GM19397 (cell line): ENCODE measurements around the gene PPIF.

Experiments used
- ATAC-seq: cut with Tn5 transposase; IDR thresholded peaks from one replicate; pipeline ENCODE4 v1.9.1; 2021; ENCODE audit warnings: mild to moderate bottlenecking, moderate library complexity; ENCODE audit not compliant: unreplicated experiment

Gene PPIF

DNA sequence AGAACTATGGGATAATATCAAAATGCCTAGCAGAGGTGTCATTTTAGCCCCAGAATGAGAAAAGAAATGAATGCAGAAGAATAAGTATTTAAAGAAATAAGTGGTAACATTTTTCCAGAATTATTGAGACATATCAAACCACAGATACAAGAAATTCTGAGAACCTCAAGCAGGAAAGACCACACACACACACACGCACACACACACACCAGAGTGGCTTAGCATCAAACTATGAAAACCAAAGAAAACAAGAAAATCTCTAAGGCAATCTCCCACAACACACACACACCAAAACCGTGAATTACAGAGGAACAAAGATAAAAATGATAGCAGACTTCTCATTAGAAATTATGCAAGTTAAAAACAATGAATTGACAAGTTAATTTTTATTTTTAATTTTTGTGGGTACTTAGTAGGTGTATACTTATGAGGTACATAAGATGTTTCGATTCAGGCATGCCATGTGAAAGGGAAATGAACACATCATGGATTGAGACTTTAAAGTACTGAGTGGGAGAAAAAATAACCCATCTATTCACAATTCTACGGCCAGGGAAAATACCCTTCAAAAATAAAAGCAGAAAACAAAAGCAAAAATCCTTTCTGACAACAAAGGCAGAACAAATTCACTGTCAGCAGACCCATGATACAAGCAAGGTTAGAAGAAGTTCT lies 14.6 kb downstream of the PPIF start:
- no peak for ATAC-seq

DNA sequence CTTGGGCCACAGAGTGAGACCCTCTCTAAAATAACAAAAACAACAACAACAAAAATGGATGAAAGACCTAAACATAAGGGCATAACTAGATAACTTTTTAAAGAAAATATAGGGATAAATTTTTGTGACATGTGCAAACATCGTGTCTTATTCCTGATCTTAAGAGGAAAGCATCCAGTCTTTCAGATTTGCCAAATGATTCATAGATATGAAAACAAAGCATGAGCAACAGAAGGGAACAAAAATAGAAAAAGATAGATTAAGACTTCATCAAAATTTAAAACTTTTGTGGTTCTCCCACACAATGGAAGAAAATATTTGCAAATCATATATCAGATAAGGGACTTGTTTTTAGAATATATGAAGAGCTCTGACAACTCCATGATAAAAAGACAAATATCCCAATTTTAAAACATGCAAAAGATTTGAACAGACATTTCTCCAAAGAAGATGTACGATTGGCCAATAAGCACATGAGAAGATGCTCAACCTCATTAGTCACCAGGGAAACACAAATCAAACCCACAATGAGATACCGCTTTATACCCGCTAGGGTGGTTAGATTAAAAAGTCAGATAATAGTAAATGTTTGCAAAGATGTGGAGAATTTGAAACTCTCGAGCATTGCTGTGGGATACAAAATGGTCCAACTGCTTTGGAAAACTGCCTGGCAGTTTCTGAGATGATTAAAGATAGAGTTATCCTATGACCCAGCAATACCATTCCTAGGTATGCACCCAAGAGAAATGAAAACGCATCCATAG lies 20.3 kb downstream of the PPIF start:
- no peak for ATAC-seq

- ATAC-seq, result no peak
Observed at GRCh38 chr10:79372871-79373270, 25.6 kb downstream of the PPIF start.

GRCh38 chr10:79374312-79375191 lies 27.3 kb downstream of the PPIF start:
- no peak for ATAC-seq

- no peak for ATAC-seq
Observed at GRCh38 chr10:79375321-79376077, 28.2 kb downstream of the PPIF start.

DNA sequence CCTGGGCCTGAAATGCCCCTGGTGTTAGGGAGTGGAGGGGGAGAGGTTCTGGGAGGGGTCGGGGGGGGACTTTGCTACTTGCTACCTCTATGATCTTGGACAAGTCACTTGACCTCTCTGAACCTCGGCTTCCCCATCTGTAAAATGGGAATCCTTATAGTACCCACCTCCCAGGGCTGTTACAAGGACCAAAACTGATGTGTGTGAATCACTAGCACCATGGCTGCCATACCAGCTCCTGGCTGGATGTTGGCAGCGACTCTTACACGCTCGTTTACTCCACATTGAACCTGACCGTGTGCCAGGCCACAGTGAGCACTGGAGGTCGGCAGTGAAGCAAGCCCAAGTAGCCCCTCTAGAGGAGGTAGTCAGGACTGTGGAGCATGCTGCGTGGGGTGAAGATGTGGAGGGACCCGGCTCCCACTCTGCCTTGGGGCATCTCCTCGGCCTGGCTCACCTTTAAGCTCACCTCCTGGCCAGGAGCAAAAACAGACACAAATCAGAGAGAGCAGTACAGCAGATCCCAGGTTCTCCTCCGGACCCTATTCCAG lies 28.9 kb downstream of the PPIF start:
- ATAC-seq, result no peak

GRCh38 chr10:79376751-79377556 lies 29.7 kb downstream of the PPIF start:
- no peak for ATAC-seq

- ATAC-seq, result no peak
Observed at GRCh38 chr10:79377557-79378382, 30.5 kb downstream of the PPIF start.

GRCh38 chr10:79378383-79378646 lies 31.0 kb downstream of the PPIF start:
- ATAC-seq, result no peak

DNA sequence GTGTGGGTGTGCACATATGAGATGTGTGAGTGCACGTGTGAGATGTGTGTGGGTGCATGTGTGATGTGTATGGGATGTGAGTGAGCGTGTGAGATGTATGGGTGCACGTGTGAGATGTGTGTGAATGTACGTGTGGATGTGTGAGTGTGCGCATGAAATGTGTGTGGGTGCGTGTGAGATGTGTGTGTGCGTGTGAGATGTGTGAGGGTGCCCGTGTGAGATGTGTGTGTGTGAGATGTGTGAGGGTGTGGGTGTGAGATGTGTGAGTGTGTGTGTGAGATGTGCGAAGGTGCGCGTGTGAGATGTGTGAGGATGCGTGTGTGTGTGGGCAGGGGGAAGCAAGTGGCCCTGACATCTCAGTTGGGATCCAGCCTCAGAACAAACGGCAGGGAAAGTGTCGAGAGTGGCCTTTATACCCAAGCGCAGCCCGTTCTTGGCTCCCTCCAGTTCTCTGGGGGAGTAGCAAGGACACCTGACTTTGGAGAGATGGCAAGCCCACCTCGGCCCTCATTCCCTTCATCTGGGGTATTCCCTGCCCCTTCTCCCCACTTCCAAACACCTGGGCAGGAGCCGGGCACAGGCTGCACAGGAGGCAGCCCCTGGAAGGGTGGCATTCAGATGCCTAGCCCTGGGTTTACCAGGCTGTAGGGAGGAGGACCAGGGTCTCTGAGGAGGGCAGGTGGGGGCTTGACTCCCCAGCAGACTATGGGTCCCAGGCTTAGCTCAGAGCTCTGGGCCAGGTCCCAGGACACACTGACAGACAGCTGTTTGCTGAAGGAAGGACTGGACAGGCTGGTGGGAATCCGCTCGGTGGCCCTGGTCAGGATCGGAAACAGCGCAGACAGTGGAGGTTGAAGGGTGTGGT lies 31.6 kb downstream of the PPIF start:
- no peak for ATAC-seq

DNA sequence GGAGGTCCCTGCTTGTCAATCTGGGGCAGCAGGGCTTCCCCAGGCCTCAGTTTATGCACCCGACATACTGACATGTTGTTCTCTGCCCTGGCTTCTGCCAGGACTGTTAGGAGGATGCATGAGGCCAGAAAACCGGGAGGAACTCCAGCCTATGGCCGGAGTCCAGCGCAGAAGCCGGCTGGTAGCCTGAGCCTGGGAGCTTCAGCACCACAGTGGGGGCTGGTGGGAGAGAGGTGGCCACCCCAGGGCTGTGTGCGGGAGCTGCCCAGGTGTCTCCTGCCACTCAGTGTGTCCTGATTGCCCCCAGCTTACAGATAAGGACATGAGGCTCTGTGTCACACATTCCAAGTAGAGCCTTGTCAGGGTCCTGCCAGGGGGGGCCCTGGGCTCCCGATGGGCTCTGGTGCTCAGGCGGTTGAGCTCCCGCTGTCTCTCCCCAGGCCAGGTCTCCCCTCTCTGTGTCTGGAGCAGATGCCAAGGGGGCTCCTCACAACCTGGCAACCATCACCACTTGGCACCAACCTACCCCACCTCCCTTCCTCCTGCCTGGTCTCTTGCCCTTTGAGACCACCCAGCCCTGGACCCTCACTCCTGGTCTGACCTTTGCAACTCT lies 32.3 kb downstream of the PPIF start:
- ATAC-seq, result no peak

- ATAC-seq, result no peak
Observed at GRCh38 chr10:79380125-79380945, 33.1 kb downstream of the PPIF start.

DNA sequence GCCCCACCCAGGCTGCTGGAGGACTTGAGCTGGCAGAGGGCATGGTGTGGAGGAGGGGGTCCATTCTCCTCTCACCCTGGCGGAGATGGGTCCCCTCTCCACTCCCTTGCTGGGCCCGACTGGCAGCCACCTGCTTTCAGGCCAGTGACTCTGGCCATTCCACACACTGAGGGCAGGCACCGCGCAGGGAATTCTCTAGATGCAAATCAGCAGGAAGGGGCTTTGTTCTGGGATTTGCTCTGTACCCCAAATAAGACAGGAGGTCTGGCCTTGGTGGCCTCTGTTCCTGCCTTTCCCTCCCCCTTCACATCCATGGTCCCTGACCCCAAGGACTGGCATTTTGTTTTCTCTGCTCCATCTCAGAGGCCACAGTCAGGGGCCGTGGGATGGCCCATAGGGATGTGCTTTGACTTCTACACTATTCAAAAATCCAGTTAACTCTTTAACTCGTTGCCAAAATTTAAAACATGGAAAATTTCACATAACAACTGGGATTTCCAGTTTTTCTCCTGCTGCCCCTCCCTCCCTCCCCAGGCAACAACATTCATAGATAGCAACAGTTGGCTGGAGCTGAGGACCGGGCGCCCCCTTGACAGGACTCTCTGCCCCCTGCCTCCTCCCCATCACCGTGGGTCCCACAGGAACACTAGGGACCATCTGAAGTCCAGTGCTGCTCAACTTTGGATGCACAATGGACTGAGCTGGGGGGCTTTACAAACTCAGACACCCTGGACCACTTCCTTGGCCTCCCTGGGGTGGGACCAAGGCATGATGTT lies 33.9 kb downstream of the PPIF start:
- no peak for ATAC-seq

DNA sequence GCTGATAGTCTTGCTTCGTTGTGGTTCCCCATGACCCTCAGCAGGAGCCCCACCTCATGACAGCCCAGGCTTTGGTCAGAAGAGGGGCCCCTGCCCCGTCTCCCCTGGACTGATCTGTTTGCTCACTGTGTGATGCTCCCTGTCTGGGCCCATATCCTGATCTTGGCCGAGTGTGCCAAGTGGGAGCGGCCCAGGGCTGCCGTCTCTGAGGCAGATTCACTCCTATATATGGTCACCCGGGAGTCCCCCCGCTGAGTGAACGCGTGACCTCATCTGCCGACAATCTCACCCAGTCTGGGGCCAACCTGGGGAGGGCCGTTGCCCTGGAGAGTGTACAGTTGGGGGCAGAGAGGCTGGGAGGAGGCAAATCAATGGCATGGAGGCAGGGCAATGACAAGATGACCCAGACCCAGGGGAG lies 34.5 kb downstream of the PPIF start:
- no peak for ATAC-seq

DNA sequence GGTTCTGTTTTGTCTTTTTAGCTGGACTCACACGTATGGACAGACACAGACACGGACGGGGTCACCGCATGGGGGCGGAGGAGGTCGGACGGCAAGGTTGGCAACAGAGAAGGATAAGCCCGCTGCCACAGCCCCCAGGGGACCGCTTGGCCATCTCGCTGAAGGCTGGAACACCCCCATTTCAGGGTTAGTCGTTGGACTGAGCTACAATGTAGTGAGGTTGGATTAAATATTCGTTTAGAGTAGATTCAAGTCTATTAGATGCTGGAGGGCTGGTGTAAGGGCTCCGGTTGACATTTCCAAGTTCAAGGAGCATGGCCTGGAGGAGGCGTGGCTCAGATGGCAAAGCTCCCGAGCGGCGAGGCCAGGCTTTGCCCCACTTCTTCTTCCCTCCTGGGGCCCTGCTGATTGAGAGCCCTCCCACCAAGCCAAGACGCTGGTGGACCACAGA lies 35.2 kb downstream of the PPIF start:
- ATAC-seq, result no peak

- no peak for ATAC-seq
Observed at GRCh38 chr10:79383974-79384606, 36.8 kb downstream of the PPIF start.
